ENCODE measurements around the gene DHRS3.
"Not testable (repeated sequence)": the region's sequence is repeated elsewhere in the genome, so short reads cannot be mapped to it uniquely, and the experiment has no call there.

The DHRS3 gene

GRCh38 chr1:12530462-12531178 is 87.4 kb downstream of the DHRS3 start:
- peaks cover 24 to 30% of the 10 kb centered on the region in 2 donors for H3K4me1 ChIP-seq (ENCODE audit: control insufficient read depth in 1 of 2, insufficient read depth in 2 of 2, low read length in 2 of 2)
- no peaks in the 10 kb centered on the region for H3K9me3 ChIP-seq (ENCODE audit: control insufficient read depth in 1 of 2, low read length in 2 of 2)
- H3K36me3 ChIP-seq (ENCODE audit: control insufficient read depth in 1 of 2, insufficient read depth in 2 of 2, low read length in 2 of 2): no peaks in the 10 kb centered on the region
- H3K9ac ChIP-seq (ENCODE audit: low read depth in 1 of 2, low read length in 2 of 2): no peak overlapping the region
- no peak overlapping the region for H3K27ac ChIP-seq (ENCODE audit: low read depth, low read length)
- no peaks in the 10 kb centered on the region for H3K27me3 ChIP-seq (ENCODE audit: control insufficient read depth in 1 of 2, insufficient read depth in 2 of 2, low read length in 2 of 2)
- H3K4me3 ChIP-seq (ENCODE audit: low read depth in 1 of 2, low read length in 2 of 2): no peak overlapping the region

- no peaks in the 10 kb centered on the region for H3K36me3 ChIP-seq (ENCODE audit: control insufficient read depth in 1 of 2, insufficient read depth in 2 of 2, low read length in 2 of 2)
- no peak overlapping the region for H3K9ac ChIP-seq (ENCODE audit: low read depth in 1 of 2, low read length in 2 of 2)
- H3K4me3 ChIP-seq (ENCODE audit: low read depth in 1 of 2, low read length in 2 of 2): no peak overlapping the region
- H3K27ac ChIP-seq (ENCODE audit: low read depth, low read length): no peak overlapping the region
- no peaks in the 10 kb centered on the region for H3K9me3 ChIP-seq (ENCODE audit: control insufficient read depth in 1 of 2, low read length in 2 of 2)
- H3K27me3 ChIP-seq (ENCODE audit: control insufficient read depth in 1 of 2, insufficient read depth in 2 of 2, low read length in 2 of 2): no peaks in the 10 kb centered on the region
- H3K4me1 ChIP-seq (ENCODE audit: control insufficient read depth in 1 of 2, insufficient read depth in 2 of 2, low read length in 2 of 2): peaks cover 30 to 38% of the 10 kb centered on the region in 2 donors
Measured at GRCh38 chr1:12529640-12530174, 88.3 kb downstream of the DHRS3 start.

GRCh38 chr1:12528021-12528852 is 89.8 kb downstream of the DHRS3 start:
- Histone ChIP-seq H3K9ac (ENCODE audit: low read depth in 1 of 2, low read length in 2 of 2) (no peak overlapping the region), H3K27me3 (ENCODE audit: control insufficient read depth in 1 of 2, insufficient read depth in 2 of 2, low read length in 2 of 2) (no peaks in the 10 kb centered on the region), H3K9me3 (ENCODE audit: control insufficient read depth in 1 of 2, low read length in 2 of 2) (no peaks in the 10 kb centered on the region), H3K36me3 (ENCODE audit: control insufficient read depth in 1 of 2, insufficient read depth in 2 of 2, low read length in 2 of 2) (no peaks in the 10 kb centered on the region), H3K27ac (ENCODE audit: low read depth, low read length) (peak overlapping the region; percentile 41), H3K4me1 (ENCODE audit: control insufficient read depth in 1 of 2, insufficient read depth in 2 of 2, low read length in 2 of 2) (peaks cover 30 to 38% of the 10 kb centered on the region in 2 donors), H3K4me3 (ENCODE audit: low read depth in 1 of 2, low read length in 2 of 2) (peak overlapping the region; percentile 10 to 57)

- H3K27ac ChIP-seq (ENCODE audit: low read depth, low read length): no peak overlapping the region
- H3K36me3 ChIP-seq (ENCODE audit: control insufficient read depth in 1 of 2, insufficient read depth in 2 of 2, low read length in 2 of 2): no peaks in the 10 kb centered on the region
- H3K4me1 ChIP-seq (ENCODE audit: control insufficient read depth in 1 of 2, insufficient read depth in 2 of 2, low read length in 2 of 2): peaks cover 30 to 38% of the 10 kb centered on the region in 2 donors
- H3K9me3 ChIP-seq (ENCODE audit: control insufficient read depth in 1 of 2, low read length in 2 of 2): no peaks in the 10 kb centered on the region
- no peak overlapping the region for H3K9ac ChIP-seq (ENCODE audit: low read depth in 1 of 2, low read length in 2 of 2)
- H3K4me3 ChIP-seq (ENCODE audit: low read depth in 1 of 2, low read length in 2 of 2): no peak overlapping the region
- H3K27me3 ChIP-seq (ENCODE audit: control insufficient read depth in 1 of 2, insufficient read depth in 2 of 2, low read length in 2 of 2): no peaks in the 10 kb centered on the region
Measured at GRCh38 chr1:12527564-12527963, 90.4 kb downstream of the DHRS3 start.

GRCh38 chr1:12525311-12526181 is 92.5 kb downstream of the DHRS3 start:
- Histone ChIP-seq H3K9me3 (ENCODE audit: control insufficient read depth in 1 of 2, low read length in 2 of 2) (no peaks in the 10 kb centered on the region), H3K36me3 (ENCODE audit: control insufficient read depth in 1 of 2, insufficient read depth in 2 of 2, low read length in 2 of 2) (no peaks in the 10 kb centered on the region), H3K4me3 (ENCODE audit: low read depth in 1 of 2, low read length in 2 of 2) (peak overlapping the region in 1 of 2 donors; percentile 12), H3K27me3 (ENCODE audit: control insufficient read depth in 1 of 2, insufficient read depth in 2 of 2, low read length in 2 of 2) (no peaks in the 10 kb centered on the region), H3K27ac (ENCODE audit: low read depth, low read length) (no peak overlapping the region), H3K4me1 (ENCODE audit: control insufficient read depth in 1 of 2, insufficient read depth in 2 of 2, low read length in 2 of 2) (peaks cover 30 to 38% of the 10 kb centered on the region in 2 donors), H3K9ac (ENCODE audit: low read depth in 1 of 2, low read length in 2 of 2) (no peak overlapping the region)

GRCh38 chr1:12524266-12524665 is 93.7 kb downstream of the DHRS3 start:
- Histone ChIP-seq H3K27ac (ENCODE audit: low read depth, low read length) (no peak overlapping the region), H3K4me3 (ENCODE audit: low read depth in 1 of 2, low read length in 2 of 2) (no peak overlapping the region), H3K36me3 (ENCODE audit: control insufficient read depth in 1 of 2, insufficient read depth in 2 of 2, low read length in 2 of 2) (no peaks in the 10 kb centered on the region), H3K4me1 (ENCODE audit: control insufficient read depth in 1 of 2, insufficient read depth in 2 of 2, low read length in 2 of 2) (peaks cover 30 to 36% of the 10 kb centered on the region in 2 donors), H3K27me3 (ENCODE audit: control insufficient read depth in 1 of 2, insufficient read depth in 2 of 2, low read length in 2 of 2) (no peaks in the 10 kb centered on the region), H3K9ac (ENCODE audit: low read depth in 1 of 2, low read length in 2 of 2) (no peak overlapping the region), H3K9me3 (ENCODE audit: control insufficient read depth in 1 of 2, low read length in 2 of 2) (no peaks in the 10 kb centered on the region)

- not testable (repeated sequence) for H3K27ac ChIP-seq (ENCODE audit: low read depth, low read length); H3K9ac ChIP-seq (ENCODE audit: low read depth in 1 of 2, low read length in 2 of 2); H3K36me3 ChIP-seq (ENCODE audit: control insufficient read depth in 1 of 2, insufficient read depth in 2 of 2, low read length in 2 of 2); H3K9me3 ChIP-seq (ENCODE audit: control insufficient read depth in 1 of 2, low read length in 2 of 2); H3K4me3 ChIP-seq (ENCODE audit: low read depth in 1 of 2, low read length in 2 of 2); H3K27me3 ChIP-seq (ENCODE audit: control insufficient read depth in 1 of 2, insufficient read depth in 2 of 2, low read length in 2 of 2)
- peaks cover 21 to 23% of the 10 kb centered on the region in 2 donors for H3K4me1 ChIP-seq (ENCODE audit: control insufficient read depth in 1 of 2, insufficient read depth in 2 of 2, low read length in 2 of 2)
Measured at GRCh38 chr1:12522780-12523179, 95.2 kb downstream of the DHRS3 start.

GRCh38 chr1:12521096-12521495 is 96.9 kb downstream of the DHRS3 start:
- no peak overlapping the region for H3K9ac ChIP-seq (ENCODE audit: low read depth in 1 of 2, low read length in 2 of 2)
- no peak overlapping the region for H3K27ac ChIP-seq (ENCODE audit: low read depth, low read length)
- no peaks in the 10 kb centered on the region for H3K27me3 ChIP-seq (ENCODE audit: control insufficient read depth in 1 of 2, insufficient read depth in 2 of 2, low read length in 2 of 2)
- peaks cover 12 to 17% of the 10 kb centered on the region in 2 donors for H3K4me1 ChIP-seq (ENCODE audit: control insufficient read depth in 1 of 2, insufficient read depth in 2 of 2, low read length in 2 of 2)
- H3K36me3 ChIP-seq (ENCODE audit: control insufficient read depth in 1 of 2, insufficient read depth in 2 of 2, low read length in 2 of 2): no peaks in the 10 kb centered on the region
- no peaks in the 10 kb centered on the region for H3K9me3 ChIP-seq (ENCODE audit: control insufficient read depth in 1 of 2, low read length in 2 of 2)
- no peak overlapping the region for H3K4me3 ChIP-seq (ENCODE audit: low read depth in 1 of 2, low read length in 2 of 2)

- H3K9me3 ChIP-seq (ENCODE audit: control insufficient read depth in 1 of 2, low read length in 2 of 2): no peaks in the 10 kb centered on the region
- H3K27me3 ChIP-seq (ENCODE audit: control insufficient read depth in 1 of 2, insufficient read depth in 2 of 2, low read length in 2 of 2): no peaks in the 10 kb centered on the region
- no peak overlapping the region for H3K9ac ChIP-seq (ENCODE audit: low read depth in 1 of 2, low read length in 2 of 2)
- no peaks in the 10 kb centered on the region for H3K36me3 ChIP-seq (ENCODE audit: control insufficient read depth in 1 of 2, insufficient read depth in 2 of 2, low read length in 2 of 2)
- H3K4me3 ChIP-seq (ENCODE audit: low read depth in 1 of 2, low read length in 2 of 2): no peak overlapping the region
- H3K4me1 ChIP-seq (ENCODE audit: control insufficient read depth in 1 of 2, insufficient read depth in 2 of 2, low read length in 2 of 2): peaks cover 0 to 9% of the 10 kb centered on the region in 2 donors
- no peak overlapping the region for H3K27ac ChIP-seq (ENCODE audit: low read depth, low read length)
Measured at GRCh38 chr1:12519693-12520364, 98.2 kb downstream of the DHRS3 start.
